Transverse colon (tissue), 4 donors: ENCODE results near the gene IGFL3. TPM values are rescaled to one million over a fixed set of nuclear protein-coding genes. Genes with fewer than 3 reads are reported as not detected.

Source experiments
- DNase-seq: peaks from one replicate; pipeline ENCODE4 v3.0.0-alpha.2; 2019
- H3K27ac ChIP-seq, 4 donors: fragments of 200-600 bp; sonication (generic); 2 replicates each; pipeline ENCODE4 v1.5.1; 2016 to 2018; ENCODE audit warnings: inconsistent platforms in 4 of 4
- H3K27me3 ChIP-seq: fragments of 200-600 bp; sonication (generic); 2 replicates; pipeline ENCODE4 v1.5.1; 2017; ENCODE audit warnings: inconsistent platforms
- H3K36me3 ChIP-seq, 4 donors: fragments of 200-600 bp; sonication (generic); 2 replicates each; pipeline ENCODE4 v1.5.1; 2017 to 2019; ENCODE audit warnings: inconsistent platforms in 4 of 4
- H3K4me1 ChIP-seq, 4 donors: fragments of 200-600 bp; sonication (generic); 2 replicates each; pipeline ENCODE4 v1.5.1; 2017 to 2020; ENCODE audit warnings: inconsistent platforms in 4 of 4
- H3K4me3 ChIP-seq, 4 donors: fragments of 200-600 bp; sonication (generic); 1 replicate in 1 of 4; 2 replicates in 3 of 4; pipeline versions ENCODE4 v1.5.1 to v1.6.1; 2017 to 2019; ENCODE audit warnings: inconsistent platforms in 4 of 4
- H3K9me3 ChIP-seq, 2 donors: fragments of 200-600 bp; sonication (generic); 2 replicates each; pipeline ENCODE4 v1.5.1; 2017 to 2019; ENCODE audit warnings: inconsistent platforms in 2 of 2
- EP300 ChIP-seq: sonication (generic); formaldehyde crosslinking; IDR thresholded peaks from one replicate; pipeline ENCODE4 v1.6.1; 2017; ENCODE audit warnings: antibody characterized with exemption, low read depth
- POLR2A ChIP-seq: fragments of 450-650 bp; IDR thresholded peaks from one replicate; pipeline ENCODE4 v1.6.1; 2016; ENCODE audit warnings: antibody characterized with exemption, mild to moderate bottlenecking, moderate library complexity
- POLR2AphosphoS5 ChIP-seq, 3 donors: sonication (generic); formaldehyde crosslinking; IDR thresholded peaks; one replicate each; pipeline ENCODE4 v1.6.1; 2016; ENCODE audit warnings: antibody characterized with exemption in 3 of 3
- WGBS, 2 donors: methylation state at CpG; one replicate each; pipeline ENCODE4 v1.1.5; 2018; ENCODE audit warnings: low coverage in 1 of 2; 5-methylcytosine and 5-hydroxymethylcytosine counted together
- in situ Hi-C, 4 donors: fragments of 200-750 bp; cut with MboI; loops; one replicate each; pipeline versions ENCODE4 v1.15.0 to v1.15.1; 2017; ENCODE audit warnings: low sequenced_read_pairs in 3 of 4, low pct_ligation_motif_present in 1 of 4, low pct_unique_long_range_greater_than_20kb in 1 of 4
- intact Hi-C: fragments of 100-400 bp; cut with DNase I; formaldehyde crosslinking; loops from one replicate; pipeline ENCODE4 v1.15.1; 2023; ENCODE audit warnings: low total_unique reads
- total RNA-seq, 4 donors: library from RNA; depleted of rRNA; stranded (reverse); fragments of >200 nt; gene quantifications; one replicate each; pipeline ENCODE4 v1.1.0, GENCODE V29; 2016
- TF ChIP-seq, protein P1 (sequence below), 5 experiments: fragments of 200-600 bp in 3 of 5; fragments of 450-650 bp in 2 of 5; sonication (generic) in 3 of 5; IDR thresholded peaks; 1 replicate in 2 of 5; 2 replicates in 3 of 5; pipeline ENCODE4 v1.5.1; 2016 to 2017; ENCODE audit warnings: antibody characterized with exemption in 5 of 5, inconsistent platforms in 3 of 5, mild to moderate bottlenecking in 2 of 5, moderate library complexity in 1 of 5

IGFL3 gene
- total RNA-seq, 4 donors from 2014 or later, result not detected

DNA sequence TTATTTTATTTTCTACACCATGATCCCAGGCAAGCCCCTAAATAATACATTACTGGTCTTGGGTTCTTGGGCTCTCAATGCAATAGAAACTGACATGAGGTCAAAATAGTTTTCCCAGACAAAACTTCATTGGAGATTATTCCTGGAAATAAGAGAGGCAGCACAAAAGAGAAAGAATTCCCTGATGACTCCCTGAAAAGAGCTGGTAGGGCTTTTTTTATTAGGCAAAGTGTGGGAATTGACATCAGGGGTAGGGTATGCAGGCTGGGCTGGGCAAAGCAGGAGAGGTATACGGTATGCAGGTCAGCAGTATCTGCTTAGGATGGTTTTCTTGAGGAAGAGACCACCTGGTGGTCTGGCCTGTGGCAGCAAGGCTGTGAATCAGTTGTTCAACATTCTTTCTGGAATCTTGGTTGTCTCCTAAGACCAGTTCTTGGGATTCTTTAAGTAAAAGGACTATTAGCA lies 9.3 kb upstream of the IGFL3 start:
- Histone ChIP-seq H3K4me1 (peaks cover 0 to 15% (median 11%) of the 10 kb centered on the region in 4 donors), H3K27me3 (no peaks in the 10 kb centered on the region), H3K36me3 (no peaks in the 10 kb centered on the region), H3K4me3 (no peak overlapping the region), H3K9me3 (no peaks in the 10 kb centered on the region), H3K27ac (peak overlapping the region; percentile 41 to 67 (median 58))
- no peak for DNase-seq
- WGBS, 2 donors, result 75% methylated on average over 1 of the region's 1 CpG
- TF ChIP-seq, protein P1, sequence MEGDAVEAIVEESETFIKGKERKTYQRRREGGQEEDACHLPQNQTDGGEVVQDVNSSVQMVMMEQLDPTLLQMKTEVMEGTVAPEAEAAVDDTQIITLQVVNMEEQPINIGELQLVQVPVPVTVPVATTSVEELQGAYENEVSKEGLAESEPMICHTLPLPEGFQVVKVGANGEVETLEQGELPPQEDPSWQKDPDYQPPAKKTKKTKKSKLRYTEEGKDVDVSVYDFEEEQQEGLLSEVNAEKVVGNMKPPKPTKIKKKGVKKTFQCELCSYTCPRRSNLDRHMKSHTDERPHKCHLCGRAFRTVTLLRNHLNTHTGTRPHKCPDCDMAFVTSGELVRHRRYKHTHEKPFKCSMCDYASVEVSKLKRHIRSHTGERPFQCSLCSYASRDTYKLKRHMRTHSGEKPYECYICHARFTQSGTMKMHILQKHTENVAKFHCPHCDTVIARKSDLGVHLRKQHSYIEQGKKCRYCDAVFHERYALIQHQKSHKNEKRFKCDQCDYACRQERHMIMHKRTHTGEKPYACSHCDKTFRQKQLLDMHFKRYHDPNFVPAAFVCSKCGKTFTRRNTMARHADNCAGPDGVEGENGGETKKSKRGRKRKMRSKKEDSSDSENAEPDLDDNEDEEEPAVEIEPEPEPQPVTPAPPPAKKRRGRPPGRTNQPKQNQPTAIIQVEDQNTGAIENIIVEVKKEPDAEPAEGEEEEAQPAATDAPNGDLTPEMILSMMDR (IDR thresholded peaks at IDR 0.05), result no peak
- no peak for TF ChIP-seq EP300
- no peak for TF ChIP-seq POLR2AphosphoS5 (IDR thresholded peaks at IDR 0.05)
- no peak for TF ChIP-seq POLR2A
- intact Hi-C loops, result no loop called here
- in situ Hi-C loops, result no loop called here

DNA sequence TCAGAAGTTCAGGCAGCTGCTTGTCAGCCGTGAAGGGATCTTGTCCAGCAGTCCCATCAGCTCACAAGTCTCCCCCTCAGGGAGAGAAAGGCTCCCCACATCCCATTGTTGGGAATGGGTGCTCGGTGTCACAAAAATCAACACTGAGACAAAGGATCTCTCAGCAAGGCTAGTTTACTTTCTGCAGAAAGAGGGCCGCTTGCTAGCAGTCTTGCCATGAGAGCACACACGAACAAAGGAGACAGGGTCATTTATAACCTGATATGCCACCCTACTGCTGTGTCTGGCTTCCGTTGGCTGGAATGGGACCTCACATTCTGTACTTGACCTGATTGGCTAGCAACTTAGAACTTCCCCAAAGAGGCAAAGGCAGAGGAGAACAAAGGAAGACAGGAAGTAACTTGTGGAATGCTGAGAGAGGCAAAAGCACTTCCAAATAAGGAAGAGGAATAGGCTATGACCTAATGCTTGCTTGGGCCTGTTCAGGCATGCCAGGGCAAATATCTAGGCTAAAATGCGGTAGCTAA lies 8.7 kb upstream of the IGFL3 start:
- 29 to 58% methylated on average over 1 to 6 of the region's 6 CpGs for WGBS, 2 donors
- no peaks in the 10 kb centered on the region for H3K36me3 ChIP-seq
- H3K4me1 ChIP-seq, result peaks cover 0 to 15% (median 11%) of the 10 kb centered on the region in 4 donors
- in situ Hi-C loops (no loop called here), intact Hi-C loops (no loop called here)
- no peak overlapping the region for H3K4me3 ChIP-seq
- H3K9me3 ChIP-seq, result no peaks in the 10 kb centered on the region
- peaks cover 5% of the 10 kb centered on the region for H3K27me3 ChIP-seq
- H3K27ac ChIP-seq, result peak overlapping the region; percentile 49 to 67 (median 58)
- TF ChIP-seq POLR2A, result no peak
- TF ChIP-seq POLR2AphosphoS5 (IDR thresholded peaks at IDR 0.05), result no peak
- TF ChIP-seq EP300, result no peak
- TF ChIP-seq, protein P1 (IDR thresholded peaks at IDR 0.05), result no peak
- no peak for DNase-seq

DNA sequence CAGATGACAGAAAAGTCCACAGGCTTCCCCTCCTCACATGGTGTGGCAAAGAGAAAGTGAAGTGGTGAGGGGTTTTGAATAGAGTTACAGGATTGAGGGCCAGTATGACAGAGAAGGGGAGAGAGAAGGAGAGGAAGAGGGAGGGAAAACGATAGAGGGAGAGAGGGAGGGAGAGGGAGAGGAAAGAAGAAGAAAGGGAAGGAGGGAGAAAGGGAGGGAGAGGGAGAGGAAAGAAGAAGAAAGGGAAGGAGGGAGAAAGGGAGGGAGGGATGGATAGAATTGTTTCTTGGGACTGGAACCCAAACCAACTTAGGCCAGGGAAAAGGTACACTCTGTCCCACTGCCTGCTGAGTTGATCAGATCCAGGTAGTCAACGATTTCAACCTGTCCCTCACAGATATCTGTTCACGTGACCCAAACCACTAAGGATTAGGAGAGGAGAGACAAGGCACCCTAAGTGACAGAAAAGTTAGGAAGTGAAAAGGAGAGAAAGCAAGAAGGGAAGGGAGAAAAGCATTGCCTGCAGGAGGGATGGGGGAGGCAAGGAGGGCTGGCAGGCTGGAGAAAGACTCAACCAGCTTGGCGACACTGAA lies 8.1 kb upstream of the IGFL3 start:
- intact Hi-C loops, result no loop called here
- TF ChIP-seq POLR2A (no peak), EP300 (no peak), POLR2AphosphoS5 (IDR thresholded peaks at IDR 0.05) (no peak)
- TF ChIP-seq, protein P1 (IDR thresholded peaks at IDR 0.05), result no peak
- peaks cover 6% of the 10 kb centered on the region for H3K27me3 ChIP-seq
- H3K36me3 ChIP-seq, result no peaks in the 10 kb centered on the region
- H3K27ac ChIP-seq, result peak overlapping the region; percentile 49 to 62 (median 58)
- no peaks in the 10 kb centered on the region for H3K9me3 ChIP-seq
- H3K4me1 ChIP-seq, result peaks cover 0 to 15% (median 11%) of the 10 kb centered on the region in 4 donors
- WGBS, 2 donors, result 57 to 66% methylated on average over 1 to 4 of the region's 4 CpGs
- DNase-seq, result no peak
- H3K4me3 ChIP-seq, result no peak overlapping the region
- in situ Hi-C loops, result no loop called here

DNA sequence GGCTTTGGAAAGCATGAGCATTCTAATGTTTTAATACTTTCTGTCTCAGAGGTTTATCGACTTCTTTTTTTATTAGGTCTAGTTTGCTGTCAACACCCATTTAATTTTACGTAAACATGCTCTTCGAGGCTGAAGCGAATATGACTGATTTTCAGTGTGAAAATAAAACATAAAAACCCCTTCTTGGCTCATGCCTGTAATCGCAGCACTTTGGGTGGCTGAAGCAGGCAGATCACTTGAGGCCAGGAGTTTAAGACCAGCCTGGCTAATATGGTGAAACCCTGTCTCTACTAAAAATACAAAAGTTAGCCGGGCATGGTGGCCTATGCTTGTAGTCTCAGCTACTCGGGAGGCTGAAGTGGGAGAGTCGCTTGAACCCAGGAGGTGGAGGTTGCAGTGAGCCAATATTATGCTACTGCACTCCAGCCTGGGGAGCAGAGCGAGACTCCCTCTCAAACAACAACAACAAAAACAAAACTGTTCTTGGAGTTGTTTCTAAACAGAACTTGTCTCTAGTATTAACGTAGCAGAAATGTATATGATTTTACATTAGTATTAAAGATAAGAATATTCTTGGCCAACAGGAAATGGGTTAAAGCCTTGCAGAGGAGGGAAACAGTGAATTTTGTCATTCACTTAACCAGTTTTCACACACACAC lies 7.1 kb upstream of the IGFL3 start:
- 66 to 72% methylated on average over 10 of the region's 10 CpGs for WGBS, 2 donors
- H3K36me3 ChIP-seq, result no peaks in the 10 kb centered on the region
- peaks cover 14% of the 10 kb centered on the region for H3K27me3 ChIP-seq
- intact Hi-C loops, result no loop called here
- DNase-seq, result no peak
- H3K27ac ChIP-seq, result peak overlapping the region in 1 of 4 donors; percentile 13
- H3K4me3 ChIP-seq, result no peak overlapping the region
- no peaks in the 10 kb centered on the region for H3K9me3 ChIP-seq
- in situ Hi-C loops, result no loop called here
- peaks cover 0 to 15% (median 11%) of the 10 kb centered on the region in 4 donors for H3K4me1 ChIP-seq
- no peak for TF ChIP-seq EP300
- no peak for TF ChIP-seq POLR2A
- no peak for TF ChIP-seq POLR2AphosphoS5 (IDR thresholded peaks at IDR 0.05)
- TF ChIP-seq, protein P1 (IDR thresholded peaks at IDR 0.05), result no peak
